HEK293 (cell line): ENCODE data around the gene MAP3K4.

Experiments
- CTCF ChIA-PET: fragments of 350-600 bp; formaldehyde crosslinking; extraction: SDS; loops from one replicate; lab custom pipeline; 2021; ENCODE audit warnings: antibody characterized with exemption; lab: Yijun Ruan, JAX
- POLR2A ChIA-PET: fragments of 300-600 bp; formaldehyde crosslinking; extraction: SDS; loops from one replicate; lab custom pipeline; 2020; ENCODE audit warnings: antibody characterized with exemption, inconsistent platforms; lab: Yijun Ruan, JAX
- H3K27ac ChIP-seq: fragments of 200-500 bp; sonication (Bioruptor generic); 2 replicates; pipeline ENCODE4 v1.5.1; 2014; ENCODE audit warnings: low read depth, low read length, control low read depth, inconsistent platforms; ENCODE audit errors: extremely low read depth
- H3K36me3 ChIP-seq, 2 experiments: fragments of 200-500 bp in 1 of 2; sonication (Bioruptor generic) in 1 of 2; 1 replicate in 1 of 2; 2 replicates in 1 of 2; pipeline ENCODE4 v1.5.1; 2014 to 2017; ENCODE audit warnings: inconsistent platforms in 2 of 2, low read length in 2 of 2; ENCODE audit not compliant: control insufficient read depth in 2 of 2, insufficient read depth in 1 of 2
- H3K4me1 ChIP-seq: fragments of 200-500 bp; sonication (Bioruptor generic); 2 replicates; pipeline ENCODE4 v1.5.1; 2014; ENCODE audit warnings: mild to moderate bottlenecking, low read length, inconsistent platforms; ENCODE audit not compliant: control insufficient read depth, insufficient read depth
- H3K4me3 ChIP-seq: 2 replicates; pipeline ENCODE4 v1.5.1; 2011; ENCODE audit warnings: low read depth, mild to moderate bottlenecking, control low read depth, low read length, moderate library complexity
- H3K9me3 ChIP-seq: fragments of 200-500 bp; sonication (Bioruptor generic); 2 replicates; pipeline ENCODE4 v1.5.1; 2014; ENCODE audit warnings: low read depth, low read length, inconsistent platforms; ENCODE audit not compliant: control insufficient read depth, insufficient read depth
- GLI2 ChIP-seq: fragments of 450-650 bp; formaldehyde crosslinking; IDR thresholded peaks from 2 replicates; pipeline ENCODE4; 2017; ENCODE audit warnings: missing biosample characterization, missing genetic modification characterization, low read depth, borderline replicate concordance
- IKZF3 ChIP-seq: fragments of 450-650 bp; IDR thresholded peaks from 2 replicates; pipeline ENCODE4 v1.5.0; 2018; ENCODE audit warnings: missing biosample characterization, mild to moderate bottlenecking, missing genetic modification characterization, moderate library complexity
- MEIS1 ChIP-seq: sonication (generic); formaldehyde crosslinking; IDR thresholded peaks from 2 replicates; pipeline ENCODE4 v1.8.1; 2022; ENCODE audit warnings: missing genetic modification reagents, mild to moderate bottlenecking, borderline replicate concordance
- PRDM10 ChIP-seq: fragments of 450-650 bp; formaldehyde crosslinking; IDR thresholded peaks from 2 replicates; pipeline ENCODE4 v1.5.1; 2016; ENCODE audit warnings: missing biosample characterization, missing genetic modification characterization
- ZBTB11 ChIP-seq: fragments of 450-650 bp; formaldehyde crosslinking; conservative IDR thresholded peaks from 2 replicates; pipeline ENCODE4 v1.5.1; 2016; ENCODE audit warnings: low read depth, missing biosample characterization, missing genetic modification characterization
- ZBTB7A ChIP-seq: fragments of 450-650 bp; formaldehyde crosslinking; IDR thresholded peaks from 2 replicates; pipeline ENCODE4 v1.5.1; 2016; ENCODE audit warnings: low read depth, missing biosample characterization, missing genetic modification characterization
- ZEB2 ChIP-seq: fragments of 450-650 bp; formaldehyde crosslinking; IDR thresholded peaks from 2 replicates; pipeline ENCODE4 v1.5.1; 2016; ENCODE audit warnings: missing biosample characterization, missing genetic modification characterization
- ZNF114 ChIP-seq: fragments of 450-650 bp; formaldehyde crosslinking; IDR thresholded peaks from 2 replicates; pipeline ENCODE4 v1.5.0; 2017; ENCODE audit warnings: missing biosample characterization, missing genetic modification characterization
- ZNF155 ChIP-seq: fragments of 450-650 bp; formaldehyde crosslinking; IDR thresholded peaks from 2 replicates; pipeline ENCODE4 v1.5.1; 2016; ENCODE audit warnings: missing biosample characterization, missing genetic modification characterization
- ZNF175 ChIP-seq: fragments of 450-650 bp; formaldehyde crosslinking; IDR thresholded peaks from 2 replicates; pipeline ENCODE4 v1.5.1; 2016; ENCODE audit warnings: missing biosample characterization, missing genetic modification characterization
- ZNF221 ChIP-seq: fragments of 450-650 bp; formaldehyde crosslinking; IDR thresholded peaks from 2 replicates; pipeline ENCODE4 v1.5.1; 2017; ENCODE audit warnings: missing biosample characterization, missing genetic modification characterization, borderline replicate concordance
- ZNF274 ChIP-seq, 2 experiments: fragments of 200-500 bp in 1 of 2; fragments of 450-650 bp in 1 of 2; sonication (Bioruptor generic) in 1 of 2; formaldehyde crosslinking in 1 of 2; IDR thresholded peaks; 2 replicates each; pipeline versions ENCODE4 v1.5.1 to v1.6.1; 2014 to 2016; ENCODE audit warnings: borderline replicate concordance in 1 of 2, inconsistent platforms in 1 of 2, low read length in 1 of 2, missing biosample characterization in 1 of 2, missing genetic modification characterization in 1 of 2
- ZNF335 ChIP-seq: fragments of 450-650 bp; formaldehyde crosslinking; conservative IDR thresholded peaks from 2 replicates; pipeline ENCODE4 v1.5.1; 2016; ENCODE audit warnings: missing biosample characterization, missing genetic modification characterization
- ZNF341 ChIP-seq: fragments of 450-650 bp; formaldehyde crosslinking; IDR thresholded peaks from 2 replicates; pipeline ENCODE4; 2016; ENCODE audit warnings: low read depth, missing biosample characterization, missing genetic modification characterization
- ZNF530 ChIP-seq: fragments of 450-650 bp; formaldehyde crosslinking; IDR thresholded peaks from 2 replicates; pipeline ENCODE4 v1.5.1; 2016; ENCODE audit warnings: low read depth, missing biosample characterization, missing genetic modification characterization
- ZNF560 ChIP-seq: fragments of 450-650 bp; formaldehyde crosslinking; IDR thresholded peaks from 2 replicates; pipeline ENCODE4 v1.5.1; 2017; ENCODE audit warnings: missing biosample characterization, missing genetic modification characterization, borderline replicate concordance
- ZNF610 ChIP-seq: fragments of 450-650 bp; formaldehyde crosslinking; IDR thresholded peaks from 2 replicates; pipeline ENCODE4 v1.5.1; 2016; ENCODE audit warnings: missing biosample characterization, missing genetic modification characterization, borderline replicate concordance
- ZNF629 ChIP-seq: fragments of 450-650 bp; formaldehyde crosslinking; IDR thresholded peaks from 2 replicates; pipeline ENCODE4 v1.5.1; 2017; ENCODE audit warnings: missing biosample characterization, missing genetic modification characterization
- ZNF639 ChIP-seq: fragments of 450-650 bp; formaldehyde crosslinking; IDR thresholded peaks from 2 replicates; pipeline ENCODE4 v1.5.1; 2016; ENCODE audit warnings: missing biosample characterization, missing genetic modification characterization
- ZNF660 ChIP-seq: fragments of 450-650 bp; IDR thresholded peaks from 2 replicates; pipeline ENCODE4 v1.5.1; 2018; ENCODE audit warnings: missing biosample characterization, mild to moderate bottlenecking, missing genetic modification characterization
- ZNF830 ChIP-seq: fragments of 450-650 bp; IDR thresholded peaks from 2 replicates; pipeline ENCODE4 v1.5.0; 2018; ENCODE audit warnings: missing biosample characterization, missing genetic modification characterization, low read depth, mild to moderate bottlenecking, moderate library complexity
- ZSCAN23 ChIP-seq: fragments of 450-650 bp; formaldehyde crosslinking; IDR thresholded peaks from 2 replicates; pipeline ENCODE4 v1.5.1; 2016; ENCODE audit warnings: missing biosample characterization, missing genetic modification characterization
- TF ChIP-seq, protein P1 (sequence below): fragments of 450-650 bp; formaldehyde crosslinking; IDR thresholded peaks from 2 replicates; pipeline ENCODE4 v1.5.1; 2016; ENCODE audit warnings: missing biosample characterization, missing genetic modification characterization
- TF ChIP-seq, protein P2 (sequence below): fragments of 450-650 bp; formaldehyde crosslinking; IDR thresholded peaks from 2 replicates; pipeline ENCODE4 v1.5.1; 2016; ENCODE audit warnings: missing biosample characterization, missing genetic modification characterization

MAP3K4 gene

DNA sequence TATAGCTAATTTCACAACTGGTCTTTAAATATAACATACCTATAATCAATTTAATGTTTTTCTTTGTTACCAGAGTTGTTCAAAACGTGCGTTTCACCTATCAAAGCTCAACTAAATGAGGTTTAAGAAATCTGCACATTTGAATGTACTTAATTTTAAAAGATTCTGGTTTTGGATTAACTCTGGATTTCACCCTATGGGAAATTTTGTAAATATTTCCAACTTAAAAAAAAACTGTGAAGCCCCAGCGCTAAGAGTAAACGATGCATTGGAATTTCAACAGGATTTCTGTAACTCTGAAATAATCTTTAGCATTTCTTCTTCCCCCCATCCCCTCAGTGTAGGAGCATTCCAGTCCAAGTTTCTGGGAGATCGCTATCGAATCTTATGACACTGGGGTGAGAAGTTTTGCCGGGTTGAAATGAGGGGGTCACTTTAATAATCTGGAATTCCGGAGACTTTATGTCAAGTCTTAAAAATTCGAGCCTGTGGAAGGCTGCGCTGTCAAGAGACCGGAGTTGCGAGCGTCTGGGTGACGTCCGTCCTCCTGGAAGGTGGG, 643 bp upstream of the MAP3K4 start:
- H3K4me3 ChIP-seq = peak overlapping the region; percentile 99
- POLR2A ChIA-PET = interaction anchor here (1.0 to 2.5 kb wide), 9 partner anchors 10 to 283 kb away, joined by 3 to 20 read pairs (median 4); partner anchors contain the start of gene AGPAT4
- peak overlapping the region; percentile 93 for H3K27ac ChIP-seq
- CTCF ChIA-PET = interaction anchor here (0.6 to 4.6 kb wide), 5 partner anchors 59 to 1359 kb away, joined by 3 to 50 read pairs (median 3); no protein-coding TSS in a partner anchor
- H3K36me3 ChIP-seq = no peaks in the 10 kb centered on the region
- peaks cover 5% of the 10 kb centered on the region for H3K4me1 ChIP-seq
- no peaks in the 10 kb centered on the region for H3K9me3 ChIP-seq
- TF ChIP-seq GLI2 (tag by site-specific recombination) (no peak), ZNF341 (tag by site-specific recombination) (no peak), ZNF335 (no peak), ZNF610 (tag by site-specific recombination) (no peak), ZSCAN23 (tag by site-specific recombination) (no peak), IKZF3 (tag by site-specific recombination) (no peak), ZNF221 (tag by site-specific recombination) (no peak), ZNF660 (tag by site-specific recombination) (peak; percentile 48; the same call in 1 of the 2 replicates), ZEB2 (tag by site-specific recombination) (peak; percentile 31; the same call in 1 of the 2 replicates), ZNF155 (tag by site-specific recombination) (no peak), ZNF114 (no peak), MEIS1 (no peak), ZNF830 (tag by site-specific recombination) (no peak), ZNF274 (IDR thresholded peaks at IDR 0.05; ENCODE audit: low read length) (no peak), ZNF274 (tag by site-specific recombination; IDR thresholded peaks at IDR 0.05; ENCODE audit: borderline replicate concordance) (no peak), PRDM10 (tag by site-specific recombination) (peak; percentile 78), ZNF530 (tag by site-specific recombination) (no peak), ZBTB7A (0 out of 2 replicates have a peak, but pooled peaks have one; percentile 22), ZNF639 (tag by site-specific recombination) (no peak), ZNF629 (tag by site-specific recombination) (0 out of 2 replicates have a peak, but pooled peaks have one; percentile 24), ZBTB11 (tag by site-specific recombination) (no peak), ZNF175 (tag by site-specific recombination) (no peak), ZNF560 (tag by site-specific recombination) (no peak)
- TF ChIP-seq, protein P1, sequence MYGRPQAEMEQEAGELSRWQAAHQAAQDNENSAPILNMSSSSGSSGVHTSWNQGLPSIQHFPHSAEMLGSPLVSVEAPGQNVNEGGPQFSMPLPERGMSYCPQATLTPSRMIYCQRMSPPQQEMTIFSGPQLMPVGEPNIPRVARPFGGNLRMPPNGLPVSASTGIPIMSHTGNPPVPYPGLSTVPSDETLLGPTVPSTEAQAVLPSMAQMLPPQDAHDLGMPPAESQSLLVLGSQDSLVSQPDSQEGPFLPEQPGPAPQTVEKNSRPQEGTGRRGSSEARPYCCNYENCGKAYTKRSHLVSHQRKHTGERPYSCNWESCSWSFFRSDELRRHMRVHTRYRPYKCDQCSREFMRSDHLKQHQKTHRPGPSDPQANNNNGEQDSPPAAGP (tag by site-specific recombination) = no peak
- TF ChIP-seq, protein P2, sequence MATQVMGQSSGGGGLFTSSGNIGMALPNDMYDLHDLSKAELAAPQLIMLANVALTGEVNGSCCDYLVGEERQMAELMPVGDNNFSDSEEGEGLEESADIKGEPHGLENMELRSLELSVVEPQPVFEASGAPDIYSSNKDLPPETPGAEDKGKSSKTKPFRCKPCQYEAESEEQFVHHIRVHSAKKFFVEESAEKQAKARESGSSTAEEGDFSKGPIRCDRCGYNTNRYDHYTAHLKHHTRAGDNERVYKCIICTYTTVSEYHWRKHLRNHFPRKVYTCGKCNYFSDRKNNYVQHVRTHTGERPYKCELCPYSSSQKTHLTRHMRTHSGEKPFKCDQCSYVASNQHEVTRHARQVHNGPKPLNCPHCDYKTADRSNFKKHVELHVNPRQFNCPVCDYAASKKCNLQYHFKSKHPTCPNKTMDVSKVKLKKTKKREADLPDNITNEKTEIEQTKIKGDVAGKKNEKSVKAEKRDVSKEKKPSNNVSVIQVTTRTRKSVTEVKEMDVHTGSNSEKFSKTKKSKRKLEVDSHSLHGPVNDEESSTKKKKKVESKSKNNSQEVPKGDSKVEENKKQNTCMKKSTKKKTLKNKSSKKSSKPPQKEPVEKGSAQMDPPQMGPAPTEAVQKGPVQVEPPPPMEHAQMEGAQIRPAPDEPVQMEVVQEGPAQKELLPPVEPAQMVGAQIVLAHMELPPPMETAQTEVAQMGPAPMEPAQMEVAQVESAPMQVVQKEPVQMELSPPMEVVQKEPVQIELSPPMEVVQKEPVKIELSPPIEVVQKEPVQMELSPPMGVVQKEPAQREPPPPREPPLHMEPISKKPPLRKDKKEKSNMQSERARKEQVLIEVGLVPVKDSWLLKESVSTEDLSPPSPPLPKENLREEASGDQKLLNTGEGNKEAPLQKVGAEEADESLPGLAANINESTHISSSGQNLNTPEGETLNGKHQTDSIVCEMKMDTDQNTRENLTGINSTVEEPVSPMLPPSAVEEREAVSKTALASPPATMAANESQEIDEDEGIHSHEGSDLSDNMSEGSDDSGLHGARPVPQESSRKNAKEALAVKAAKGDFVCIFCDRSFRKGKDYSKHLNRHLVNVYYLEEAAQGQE = 0 out of 2 replicates have a peak, but pooled peaks have one; percentile 12
